DND-41 (cell line): ENCODE results near the gene CKB.

Experiments
- ATAC-seq: fragments of 200-7000 bp; cut with Tn5 transposase; 3 replicates; pipeline ENCODE4 v1.9.1; 2021; ENCODE audit warnings: low read depth; ENCODE audit not compliant: insufficient read depth
- DNase-seq: peaks from one replicate; pipeline ENCODE4 v3.0.0-alpha.2; 2020
- H2AFZ ChIP-seq: 2 replicates; pipeline ENCODE4 v1.6.0; 2012; ENCODE audit warnings: low read depth, low read length
- H3K27ac ChIP-seq: 2 replicates; pipeline ENCODE4 v1.5.1; 2012; ENCODE audit warnings: low read length, inconsistent platforms
- H3K27me3 ChIP-seq: fragments of 200-600 bp; sonication (generic); 2 replicates; pipeline ENCODE4 v1.6.0; 2012; ENCODE audit warnings: low read length, mild to moderate bottlenecking, inconsistent platforms; ENCODE audit not compliant: insufficient read depth, poor library complexity
- H3K36me3 ChIP-seq: 2 replicates; pipeline ENCODE4 v1.5.1; 2012; ENCODE audit warnings: low read length, inconsistent platforms; ENCODE audit not compliant: insufficient read depth
- H3K4me1 ChIP-seq: 2 replicates; pipeline ENCODE4 v1.5.1; 2012; ENCODE audit warnings: mild to moderate bottlenecking, low read length; ENCODE audit not compliant: insufficient read depth
- H3K4me2 ChIP-seq: 2 replicates; pipeline ENCODE4 v1.6.0; 2012; ENCODE audit warnings: mild to moderate bottlenecking, moderate library complexity, low read length, inconsistent platforms; ENCODE audit not compliant: insufficient read depth
- H3K4me3 ChIP-seq, 2 experiments: fragments of 200-600 bp in 1 of 2; shearing (Covaris generic) in 1 of 2; 2 replicates each; pipeline ENCODE4 v1.5.1; 2012 to 2016; ENCODE audit warnings: inconsistent platforms in 2 of 2, low read length in 2 of 2, mild to moderate bottlenecking in 2 of 2, low read depth in 1 of 2, moderate library complexity in 1 of 2
- H3K79me2 ChIP-seq: 2 replicates; pipeline ENCODE4 v1.6.0; 2012; ENCODE audit warnings: low read length, inconsistent platforms; ENCODE audit not compliant: insufficient read depth
- H3K9ac ChIP-seq: 2 replicates; pipeline ENCODE4 v1.6.0; 2012; ENCODE audit warnings: low read depth, mild to moderate bottlenecking, inconsistent platforms, low read length, moderate library complexity
- H3K9me3 ChIP-seq: 2 replicates; pipeline ENCODE4 v1.5.1; 2012; ENCODE audit warnings: low read length, moderate library complexity, mild to moderate bottlenecking, inconsistent platforms; ENCODE audit not compliant: insufficient read depth, severe bottlenecking
- H4K20me1 ChIP-seq: 2 replicates; pipeline ENCODE4 v1.6.0; 2012; ENCODE audit warnings: low read length; ENCODE audit not compliant: insufficient read depth
- CTCF ChIP-seq: IDR thresholded peaks from 2 replicates; pipeline ENCODE4 v1.5.1; 2012; ENCODE audit warnings: borderline replicate concordance, low read length, moderate library complexity, mild to moderate bottlenecking; ENCODE audit not compliant: poor library complexity, severe bottlenecking; ENCODE audit errors: extremely low read depth
- EZH2 ChIP-seq: IDR thresholded peaks from 3 replicates; pipeline ENCODE4 v1.6.1; 2012; ENCODE audit warnings: borderline replicate concordance, low read depth, mild to moderate bottlenecking, moderate library complexity, low read length, inconsistent platforms; ENCODE audit not compliant: severe bottlenecking

Gene CKB

GRCh38 chr14:103551338-103551762 lies 28.7 kb upstream of the CKB start:
- Histone ChIP-seq H4K20me1 (peaks cover 53% of the 10 kb centered on the region), H3K9ac (no peak overlapping the region), H2AFZ (no peak overlapping the region), H3K36me3 (no peaks in the 10 kb centered on the region; the same call in none of the 2 replicates), H3K27me3 (no peaks in the 10 kb centered on the region), H3K9me3 (no peaks in the 10 kb centered on the region), H3K4me2 (no peak overlapping the region), H3K4me1 (no peaks in the 10 kb centered on the region), H3K4me3 (no peak overlapping the region), H3K79me2 (peaks cover 12% of the 10 kb centered on the region; the same call in 1 of the 2 replicates), H3K27ac (no peak overlapping the region)
- ATAC-seq (no peak), DNase-seq (no peak)
- TF ChIP-seq CTCF (no peak), EZH2 (no peak)

- no peak for DNase-seq
These were observed 28.1 kb upstream of the CKB start for GRCh38 chr14:103550451-103551337.

GRCh38 chr14:103549361-103550311 lies 27.0 kb upstream of the CKB start:
- Histone ChIP-seq H3K4me1 (no peaks in the 10 kb centered on the region), H3K27ac (no peak overlapping the region), H3K9me3 (no peaks in the 10 kb centered on the region), H3K36me3 (no peaks in the 10 kb centered on the region; the same call in none of the 2 replicates), H2AFZ (no peak overlapping the region), H3K4me2 (no peak overlapping the region), H3K27me3 (no peaks in the 10 kb centered on the region), H4K20me1 (peaks cover 49% of the 10 kb centered on the region), H3K9ac (no peak overlapping the region), H3K79me2 (0 out of 2 replicates have a peak, but pooled peaks cover 4% of the 10 kb centered on the region), H3K4me3 (no peak overlapping the region)
- DNase-seq (no peak), ATAC-seq (no peak)
- TF ChIP-seq CTCF (no peak), EZH2 (no peak)

More at GRCh38 chr14:103550451-103551337, 28.1 kb upstream of the CKB start:
- no peaks in the 10 kb centered on the region for H3K9me3 ChIP-seq
- H3K27me3 ChIP-seq = no peaks in the 10 kb centered on the region
- no peak overlapping the region for H2AFZ ChIP-seq
- no peaks in the 10 kb centered on the region for H3K4me1 ChIP-seq
- no peak overlapping the region for H3K4me3 ChIP-seq
- no peak overlapping the region for H3K27ac ChIP-seq
- no peak overlapping the region for H3K9ac ChIP-seq
- H3K79me2 ChIP-seq = peaks cover 9% of the 10 kb centered on the region; the same call in 1 of the 2 replicates
- no peaks in the 10 kb centered on the region; the same call in none of the 2 replicates for H3K36me3 ChIP-seq
- H4K20me1 ChIP-seq = peaks cover 51% of the 10 kb centered on the region
- no peak for TF ChIP-seq EZH2
- no peak for TF ChIP-seq CTCF
- no peak overlapping the region for H3K4me2 ChIP-seq
- no peak for ATAC-seq
